ENCODE results near the gene MGST2.

The MGST2 gene

DNA sequence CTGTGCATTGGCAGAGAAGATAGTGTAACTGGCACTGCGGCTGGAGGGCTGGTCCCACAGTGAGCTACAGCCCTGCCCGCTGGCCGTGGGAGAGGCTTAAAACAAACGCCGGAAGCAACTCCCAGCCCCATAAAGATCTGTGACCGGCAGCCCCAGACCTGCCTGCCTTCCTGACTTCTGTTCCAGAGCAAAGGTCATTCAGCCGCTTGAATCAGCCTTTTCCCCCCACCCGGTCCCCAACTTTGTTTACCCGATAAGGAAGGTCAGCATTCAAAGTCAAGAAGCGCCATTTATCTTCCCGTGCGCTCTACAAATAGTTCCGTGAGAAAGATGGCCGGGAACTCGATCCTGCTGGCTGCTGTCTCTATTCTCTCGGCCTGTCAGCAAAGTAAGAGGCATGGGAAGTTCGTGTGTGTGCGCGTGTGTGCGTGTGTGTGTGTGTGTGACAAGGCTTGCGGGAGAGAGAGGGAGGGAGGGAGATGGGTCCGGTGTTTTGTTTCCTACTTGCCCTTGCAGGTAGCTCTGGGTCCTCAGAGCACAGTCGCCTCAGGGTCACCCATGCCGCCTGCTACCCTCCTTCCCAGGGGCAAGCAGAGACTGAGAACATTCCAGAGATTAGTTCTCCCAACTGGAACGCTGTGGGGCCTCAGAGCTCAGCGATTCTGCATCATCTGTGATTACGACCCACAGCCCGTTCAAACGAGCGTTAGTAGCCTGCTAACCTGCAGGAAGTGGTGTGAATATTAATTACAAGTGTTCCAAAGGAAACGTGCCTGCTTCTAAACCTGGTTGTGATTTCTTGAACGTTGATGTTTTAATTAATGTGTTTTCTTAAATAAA lies at the start of gene MGST2:
Gene MGST2, plus strand, starts transcription at position 130 of the 840 bp plus-strand sequence. Its CDS starts 201 bp downstream, at position 331.
- TF ChIP-seq, protein P1, sequence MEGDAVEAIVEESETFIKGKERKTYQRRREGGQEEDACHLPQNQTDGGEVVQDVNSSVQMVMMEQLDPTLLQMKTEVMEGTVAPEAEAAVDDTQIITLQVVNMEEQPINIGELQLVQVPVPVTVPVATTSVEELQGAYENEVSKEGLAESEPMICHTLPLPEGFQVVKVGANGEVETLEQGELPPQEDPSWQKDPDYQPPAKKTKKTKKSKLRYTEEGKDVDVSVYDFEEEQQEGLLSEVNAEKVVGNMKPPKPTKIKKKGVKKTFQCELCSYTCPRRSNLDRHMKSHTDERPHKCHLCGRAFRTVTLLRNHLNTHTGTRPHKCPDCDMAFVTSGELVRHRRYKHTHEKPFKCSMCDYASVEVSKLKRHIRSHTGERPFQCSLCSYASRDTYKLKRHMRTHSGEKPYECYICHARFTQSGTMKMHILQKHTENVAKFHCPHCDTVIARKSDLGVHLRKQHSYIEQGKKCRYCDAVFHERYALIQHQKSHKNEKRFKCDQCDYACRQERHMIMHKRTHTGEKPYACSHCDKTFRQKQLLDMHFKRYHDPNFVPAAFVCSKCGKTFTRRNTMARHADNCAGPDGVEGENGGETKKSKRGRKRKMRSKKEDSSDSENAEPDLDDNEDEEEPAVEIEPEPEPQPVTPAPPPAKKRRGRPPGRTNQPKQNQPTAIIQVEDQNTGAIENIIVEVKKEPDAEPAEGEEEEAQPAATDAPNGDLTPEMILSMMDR (IDR thresholded peaks at IDR 0.05; ENCODE audit: low read depth, low read length): no peak
- peak within 1 kb of the TSS; percentile 61 for H3K4me3 ChIP-seq (ENCODE audit: low read depth, low read length)

DNA sequence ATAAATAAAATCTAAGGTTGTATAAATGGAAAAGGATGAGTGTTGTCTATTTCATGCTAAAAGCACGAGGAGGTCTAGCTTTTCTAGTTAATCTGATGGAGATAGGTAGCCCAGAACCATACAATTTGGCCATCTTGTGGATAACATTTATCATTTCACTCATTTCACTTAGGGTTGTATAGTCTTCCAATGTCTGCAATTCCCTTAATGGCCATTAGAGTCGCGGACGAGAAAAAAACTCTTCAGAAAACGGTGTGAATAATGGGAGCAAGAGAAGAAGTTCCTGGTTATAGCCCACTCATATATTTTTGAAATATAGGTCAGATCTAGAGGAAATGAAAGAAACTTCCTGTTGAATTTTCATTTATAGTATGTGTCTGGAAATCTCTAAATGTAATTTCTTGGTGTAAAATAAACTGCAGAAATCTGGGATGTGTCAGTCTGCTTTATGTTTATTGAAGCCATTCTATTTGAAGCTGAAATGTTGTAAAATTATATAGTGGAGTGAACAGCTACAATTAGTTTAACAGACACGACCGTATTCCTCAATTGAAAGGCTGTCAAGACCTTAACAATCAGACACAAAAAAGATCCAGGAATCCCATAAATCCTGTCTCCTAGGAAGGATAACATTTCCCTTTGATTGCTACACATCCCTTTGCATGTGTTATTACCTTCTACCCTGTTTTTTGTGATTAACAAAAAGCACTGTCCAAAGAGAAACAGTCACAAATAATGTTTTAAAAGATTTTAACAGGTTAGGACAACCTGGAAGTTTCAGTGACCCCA lies 47.7 kb upstream of the MGST2 start:
- TF ChIP-seq, protein P1 (IDR thresholded peaks at IDR 0.05; ENCODE audit: low read depth, low read length): peak; percentile 27; the same call in 1 of the 2 replicates
- no peak overlapping the region for H3K4me3 ChIP-seq (ENCODE audit: low read depth, low read length)

DNA sequence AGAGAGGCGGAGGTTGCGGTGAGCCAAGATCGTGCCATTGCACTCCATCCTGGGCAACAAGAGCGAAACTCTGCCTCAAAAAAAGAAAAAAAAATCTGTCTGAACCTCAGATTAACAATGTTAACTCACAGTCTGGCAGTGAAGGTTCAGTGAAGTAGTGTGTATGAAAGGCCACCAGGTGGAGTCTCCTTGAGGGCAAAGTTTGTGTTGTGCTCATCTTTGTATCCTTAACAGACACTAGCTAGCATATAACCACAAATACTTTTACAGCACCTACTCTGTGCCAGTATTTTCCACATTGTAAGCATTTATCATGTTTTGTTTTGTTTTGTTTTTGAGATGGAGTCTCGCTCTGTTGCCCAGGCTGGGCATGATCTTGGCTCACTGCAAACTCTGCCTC lies 46.0 kb upstream of the MGST2 start:
- TF ChIP-seq, protein P1 (IDR thresholded peaks at IDR 0.05; ENCODE audit: low read depth, low read length): peak; percentile 33; the same call in 1 of the 2 replicates
- no peak overlapping the region for H3K4me3 ChIP-seq (ENCODE audit: low read depth, low read length)

DNA sequence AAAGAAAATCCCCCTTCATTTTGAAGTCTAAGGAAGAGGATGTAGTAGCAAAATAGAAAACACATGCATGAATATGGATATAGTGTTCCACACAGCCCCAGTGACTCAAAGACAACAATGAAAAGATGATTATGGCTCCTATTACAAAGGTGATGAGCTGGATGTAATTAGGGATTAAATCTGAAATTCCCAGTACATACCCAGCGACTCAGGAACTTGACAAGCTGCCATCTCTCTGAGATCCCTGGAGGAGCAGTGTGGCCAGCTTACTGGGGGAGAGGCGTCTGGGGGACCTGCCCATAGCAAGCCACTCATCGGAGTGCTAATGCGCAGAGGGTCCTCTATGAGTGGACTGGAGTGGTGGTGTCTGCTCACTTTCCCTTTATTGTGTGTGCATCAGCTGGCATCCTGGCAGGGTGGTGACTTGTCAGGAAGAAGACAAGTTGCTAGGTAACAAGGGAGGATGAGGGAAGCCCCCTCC lies 42.7 kb upstream of the MGST2 start:
- H3K4me3 ChIP-seq (ENCODE audit: low read depth, low read length): no peak overlapping the region
- TF ChIP-seq, protein P1 (IDR thresholded peaks at IDR 0.05; ENCODE audit: low read depth, low read length): no peak

DNA sequence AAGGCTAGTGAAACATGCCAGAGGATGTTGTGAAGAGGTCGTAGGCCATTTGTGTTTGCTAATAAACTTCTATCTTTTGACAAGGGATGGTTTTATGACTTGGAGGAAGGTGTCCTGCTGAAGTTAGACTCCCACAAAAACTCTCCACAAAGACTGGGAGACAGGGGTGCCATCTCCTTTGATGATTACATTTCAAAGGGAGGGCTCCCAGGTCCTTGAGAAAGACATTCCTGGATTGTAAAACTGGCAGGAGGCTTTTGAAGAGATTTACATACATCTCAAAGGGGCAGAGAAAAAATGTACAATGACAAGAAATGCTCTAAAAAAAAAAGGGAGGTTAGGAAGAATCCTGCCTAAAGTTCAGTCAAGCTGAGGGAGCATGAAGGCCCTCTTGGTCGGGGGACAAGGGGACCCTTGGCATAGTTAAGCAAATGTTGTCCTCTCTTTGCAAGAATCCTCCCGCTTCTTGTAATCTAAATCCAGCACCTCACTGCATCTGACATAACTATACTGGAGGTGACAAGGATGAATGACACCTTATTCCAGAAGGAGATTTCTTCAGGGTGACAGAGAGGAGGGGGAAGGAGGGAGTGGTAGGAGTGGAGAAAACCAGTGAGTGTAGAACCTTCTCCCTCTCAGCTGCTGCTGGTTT lies 41.1 kb upstream of the MGST2 start:
- H3K4me3 ChIP-seq (ENCODE audit: low read depth, low read length): no peak overlapping the region
- TF ChIP-seq, protein P1 (IDR thresholded peaks at IDR 0.05; ENCODE audit: low read depth, low read length): no peak

DNA sequence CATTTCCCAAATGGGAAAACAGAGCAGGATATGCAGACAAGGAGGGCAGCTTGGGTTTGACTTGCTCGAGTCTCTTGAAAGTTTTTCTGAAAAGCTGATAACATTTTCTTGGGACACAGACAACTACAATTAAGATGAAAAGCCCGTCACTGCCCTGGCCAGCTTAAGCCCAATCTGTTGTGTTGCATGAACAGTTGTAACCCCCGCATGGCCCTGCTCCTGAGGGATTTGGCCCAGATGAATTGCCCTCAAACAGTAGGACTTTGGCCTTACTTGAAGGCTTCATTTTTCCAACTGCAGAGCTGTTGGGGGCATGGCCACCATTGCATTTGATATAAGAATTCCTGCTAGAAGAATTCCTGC lies 40.5 kb upstream of the MGST2 start:
- H3K4me3 ChIP-seq (ENCODE audit: low read depth, low read length): no peak overlapping the region
- TF ChIP-seq, protein P1 (IDR thresholded peaks at IDR 0.05; ENCODE audit: low read depth, low read length): no peak
